HL-60/S4 (cell line): ENCODE measurements around the gene DSG3.

Experiments used
- in situ Hi-C: fragments of 300-500 bp; cut with MboI; formaldehyde crosslinking; loops from 2 replicates; pipeline ENCODE4 v1.14.3; 2022; ENCODE audit warnings: low sequenced_read_pairs

Gene DSG3

DNA sequence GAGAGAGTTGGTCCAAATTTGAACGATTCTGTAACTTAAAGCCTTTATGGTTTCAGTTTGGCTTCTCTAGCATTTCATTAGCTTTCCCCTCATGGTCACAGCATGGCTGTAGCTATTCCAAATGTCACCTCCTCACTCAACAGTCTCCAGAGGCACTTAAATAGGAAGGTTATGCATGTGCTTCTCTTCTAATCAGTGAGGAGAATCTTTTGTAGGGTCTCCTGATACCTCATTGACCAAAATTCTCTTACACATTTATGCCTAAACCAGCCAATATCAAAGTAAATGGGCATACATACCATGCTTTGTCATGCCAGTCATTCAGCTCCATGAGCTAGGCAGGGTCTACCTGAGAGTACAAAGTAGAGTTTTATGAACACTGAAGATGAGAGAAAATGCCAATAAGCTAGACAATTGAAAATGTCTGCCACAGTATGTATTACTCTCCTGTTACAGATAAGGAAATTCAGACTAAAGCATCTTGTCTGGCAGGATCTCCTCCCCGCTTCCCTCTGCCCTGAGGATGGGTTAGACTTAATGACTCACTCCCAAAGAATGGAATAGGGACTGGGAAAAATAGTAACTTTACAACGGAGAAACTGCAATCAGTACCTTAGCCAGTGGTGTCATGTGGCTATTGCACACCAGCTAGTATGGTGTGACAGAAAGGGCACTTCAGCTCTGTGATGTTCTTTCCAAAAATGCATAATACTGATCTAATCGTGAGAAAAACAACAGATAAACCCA lies 65.8 kb downstream of the DSG3 start:
- in situ Hi-C loops, result no loop called here

DNA sequence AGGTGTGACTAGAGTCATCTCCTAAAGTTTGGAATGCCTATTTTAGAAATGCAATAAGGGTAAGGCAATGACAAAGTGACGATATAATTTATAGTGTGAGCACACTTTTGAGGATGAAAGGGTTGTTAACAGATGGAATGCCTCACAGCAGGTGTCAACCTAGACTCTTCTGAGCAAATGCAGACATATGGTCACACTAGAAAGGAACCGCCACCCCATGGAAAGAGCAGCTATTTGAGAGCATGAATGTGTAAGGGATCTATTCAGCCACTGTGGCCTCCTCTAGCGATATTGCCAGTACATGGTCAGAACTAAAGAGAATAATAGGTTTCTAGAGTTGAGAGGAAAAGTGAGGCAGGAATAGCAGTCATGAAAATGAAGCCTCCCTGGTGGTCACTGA lies 68.9 kb downstream of the DSG3 start:
- in situ Hi-C loops, result no loop called here

DNA sequence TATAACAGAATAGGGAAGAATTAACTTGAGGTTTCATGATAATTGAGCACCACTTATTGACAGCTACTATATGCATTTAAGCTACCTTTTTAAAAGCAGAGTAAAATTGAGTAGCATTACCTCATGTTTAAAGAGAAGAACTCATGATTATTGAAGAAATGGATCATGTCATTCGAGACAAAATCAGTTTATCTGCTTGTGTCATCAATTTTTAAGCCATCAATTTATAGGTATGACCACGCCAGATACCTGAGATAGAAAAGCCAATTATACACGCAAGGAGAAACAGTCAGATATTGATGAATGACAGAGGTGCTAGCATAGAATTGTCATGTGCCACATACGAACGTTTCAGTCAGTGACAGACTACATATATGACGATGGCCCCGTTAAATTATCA lies 78.8 kb downstream of the DSG3 start:
- in situ Hi-C loops, result no loop called here
